HG02870 (cell line): Measurements from ENCODE around the gene PRKG1.
"Not testable (repeated sequence)": the region's sequence is repeated elsewhere in the genome, so short reads cannot be mapped to it uniquely, and the experiment has no call there.

Experiments used
- ATAC-seq: cut with Tn5 transposase; IDR thresholded peaks from one replicate; pipeline ENCODE4 v1.9.1; 2021; ENCODE audit warnings: mild to moderate bottlenecking, moderate library complexity; ENCODE audit not compliant: unreplicated experiment

PRKG1 gene

DNA sequence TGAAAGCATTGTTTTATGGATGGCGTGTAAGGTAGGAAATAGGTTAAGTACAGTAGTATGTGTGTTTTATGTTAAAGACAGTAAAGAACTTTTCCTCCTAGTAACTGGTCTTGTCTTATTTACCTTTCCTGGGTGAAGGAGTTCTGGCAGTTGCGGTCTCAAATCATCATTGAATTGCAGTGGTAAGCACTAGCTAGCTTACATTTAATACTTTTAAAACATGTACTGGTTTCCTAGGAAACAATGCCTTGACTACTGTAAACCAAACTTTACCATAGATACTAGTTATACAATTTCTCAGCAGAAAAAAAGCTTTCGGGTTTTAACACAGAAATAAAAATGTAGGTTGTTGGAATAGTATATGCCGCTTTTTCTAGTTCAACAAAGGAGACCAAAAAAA, 37.7 kb downstream of the PRKG1 start:
- ATAC-seq, result no peak

DNA sequence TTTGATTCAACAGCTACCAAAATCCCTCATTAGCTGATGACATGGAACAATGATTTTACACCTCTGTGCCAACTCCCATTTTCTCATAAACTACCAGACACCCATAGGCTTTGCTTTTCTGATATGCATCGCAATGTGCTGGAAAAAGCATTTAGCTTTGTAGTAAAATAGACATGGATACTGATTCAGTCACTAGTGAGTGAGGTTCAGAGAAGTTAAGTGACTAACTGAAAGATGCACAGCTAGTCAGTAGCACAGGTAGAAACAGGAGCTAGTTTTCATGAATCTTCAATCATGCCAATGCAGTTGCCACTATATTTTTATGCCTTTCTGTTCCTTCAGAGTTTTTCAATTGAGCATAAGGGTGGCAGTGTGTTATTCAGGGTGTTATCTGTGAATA, 38.7 kb downstream of the PRKG1 start:
- ATAC-seq, result no peak

DNA sequence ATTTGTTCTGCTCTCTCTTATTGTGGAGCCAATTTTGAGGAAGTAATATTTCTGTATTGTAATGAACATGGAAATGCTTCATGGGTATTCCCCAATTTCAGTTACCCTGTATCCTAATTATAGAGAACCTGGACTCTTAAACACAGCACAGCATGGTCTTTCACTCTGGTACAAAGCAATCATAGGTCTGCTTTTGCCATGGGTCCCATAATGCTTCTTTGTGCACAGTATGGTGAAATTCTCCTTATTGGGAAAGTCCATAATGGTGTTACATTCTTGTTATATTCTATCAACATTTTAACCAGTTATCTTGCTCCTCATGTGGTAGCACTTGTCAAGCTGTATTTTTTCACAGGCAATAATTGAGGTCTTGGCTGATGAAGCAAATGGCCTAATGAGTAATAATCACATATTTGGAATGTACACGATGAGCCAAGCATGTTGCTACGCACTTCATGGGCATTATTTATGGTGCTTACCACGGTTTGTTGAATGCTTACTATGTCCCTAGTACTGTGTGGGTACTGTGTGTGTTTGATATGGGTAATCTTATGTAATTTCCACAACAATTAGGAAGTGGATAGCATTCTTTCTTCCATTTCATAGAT, 42.9 kb downstream of the PRKG1 start:
- no peak for ATAC-seq

DNA sequence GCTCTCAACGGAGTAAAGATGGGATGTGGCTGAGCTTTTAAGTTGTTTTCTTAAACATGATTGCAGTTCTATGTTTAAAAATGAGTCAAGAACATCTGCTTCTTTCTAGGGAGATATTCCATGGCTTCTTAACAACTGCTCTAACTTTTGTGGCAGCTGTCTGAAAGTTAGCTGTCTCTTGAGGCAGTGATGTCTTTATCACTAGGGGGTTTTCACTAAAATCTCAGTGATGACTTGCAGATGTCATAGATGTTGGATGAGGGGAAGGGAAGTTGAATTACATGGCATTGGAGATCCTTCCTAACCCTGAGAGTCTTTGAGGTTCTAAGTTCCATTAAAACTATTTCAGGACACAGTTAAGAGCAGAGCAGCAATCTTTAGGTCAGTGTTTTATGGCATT, 43.5 kb downstream of the PRKG1 start:
- no peak for ATAC-seq

DNA sequence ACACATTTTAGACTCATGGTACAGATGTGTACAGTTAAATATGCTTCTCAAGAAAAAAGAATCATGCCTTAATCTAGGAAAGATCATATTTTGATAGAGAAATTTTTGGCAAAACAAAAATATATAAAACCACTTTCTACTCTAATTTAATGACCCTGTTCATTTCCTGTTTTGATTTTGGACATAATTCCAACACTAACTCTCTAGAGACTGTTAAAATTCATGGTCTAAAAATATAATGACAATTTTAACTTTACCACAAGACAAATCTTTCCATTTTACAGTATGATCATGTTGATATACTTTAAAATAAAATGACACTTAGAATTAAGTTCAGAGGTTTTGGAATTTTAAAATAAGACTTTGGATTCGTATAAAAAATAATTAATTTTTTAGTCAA, 45.2 kb downstream of the PRKG1 start:
- ATAC-seq, result no peak

DNA sequence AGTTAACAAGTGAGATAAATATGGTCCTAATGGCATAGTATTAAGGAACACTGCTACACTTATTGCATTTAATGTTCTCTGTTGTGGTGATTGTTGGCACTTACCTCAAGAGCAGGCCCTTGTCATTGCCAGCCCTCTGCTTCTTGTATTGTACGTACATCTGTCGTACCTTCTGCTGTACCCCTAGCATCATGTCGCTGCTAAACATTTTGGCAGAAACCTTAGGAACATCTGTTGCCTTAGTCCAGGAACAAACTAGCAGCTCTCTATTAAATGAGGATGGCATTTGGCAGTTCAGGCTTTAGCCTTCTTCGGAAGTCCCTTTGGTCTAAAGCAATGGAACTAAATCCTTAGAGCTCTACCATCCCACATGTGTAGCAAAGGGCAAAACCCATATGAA, 47.6 kb downstream of the PRKG1 start:
- ATAC-seq, result no peak

DNA sequence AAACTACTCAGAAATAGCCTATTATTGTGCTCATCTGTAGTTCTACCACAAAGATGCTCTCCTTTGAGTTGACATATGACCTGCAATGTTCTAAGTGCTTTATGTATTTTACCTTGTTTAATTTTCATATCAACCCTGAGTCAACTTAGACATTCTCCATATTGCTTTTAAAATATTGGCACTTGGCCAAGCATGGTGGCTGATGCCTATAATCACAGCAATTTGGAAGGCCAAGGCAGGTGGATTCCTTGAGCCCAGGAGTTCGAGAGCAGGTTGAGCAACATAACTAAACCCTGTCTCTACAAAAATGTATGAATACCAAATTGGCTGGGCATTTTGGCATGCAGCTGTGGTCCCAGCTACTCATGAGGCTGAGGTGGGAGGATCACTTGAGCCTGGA, 50.6 kb downstream of the PRKG1 start:
- ATAC-seq, result no peak

DNA sequence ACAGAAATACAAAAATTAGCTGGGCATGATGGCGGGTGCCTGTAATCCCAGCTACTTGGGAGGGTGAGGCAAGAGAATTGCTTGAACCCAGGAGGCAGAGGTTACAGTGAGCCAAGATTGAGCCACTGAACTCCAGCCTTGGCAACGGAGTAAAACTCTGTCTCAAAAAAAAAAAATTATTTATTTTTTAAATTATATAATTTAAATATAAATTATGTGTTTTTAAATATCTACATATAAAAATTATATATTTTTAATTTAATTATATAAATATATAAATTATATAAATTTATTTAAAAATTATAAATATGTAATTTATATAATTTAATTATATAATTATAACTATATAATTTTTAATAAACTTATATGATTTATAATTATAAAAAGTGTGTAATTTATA, 51.2 kb downstream of the PRKG1 start:
- no peak for ATAC-seq

DNA sequence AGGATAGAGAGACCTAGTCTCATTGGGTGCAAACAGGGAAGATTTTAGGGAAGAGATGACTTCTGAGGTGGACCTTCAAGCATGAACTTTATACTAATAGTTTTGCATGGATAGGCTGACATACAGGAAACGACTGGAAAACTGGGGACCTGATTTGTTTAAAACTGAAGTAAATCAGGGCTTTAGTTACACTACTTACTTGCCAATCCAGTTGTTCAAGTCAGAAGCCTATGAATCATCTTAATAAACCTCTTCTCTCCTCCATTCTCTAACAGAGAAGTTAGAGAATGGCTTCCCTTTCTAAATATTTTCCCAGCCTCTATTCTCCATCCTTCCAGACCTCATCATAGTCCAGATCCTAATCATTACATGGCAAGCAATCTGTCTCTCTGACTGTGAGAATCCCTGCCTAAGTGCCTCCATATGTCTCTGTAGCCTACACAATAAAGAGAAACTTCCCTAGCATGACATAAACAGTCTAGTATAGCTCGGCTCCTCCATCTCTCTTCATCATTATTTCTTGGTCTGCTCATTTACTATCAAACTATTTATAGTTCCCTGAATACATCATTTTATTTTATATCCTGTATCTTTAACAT, 55.8 kb downstream of the PRKG1 start:
- no peak for ATAC-seq

DNA sequence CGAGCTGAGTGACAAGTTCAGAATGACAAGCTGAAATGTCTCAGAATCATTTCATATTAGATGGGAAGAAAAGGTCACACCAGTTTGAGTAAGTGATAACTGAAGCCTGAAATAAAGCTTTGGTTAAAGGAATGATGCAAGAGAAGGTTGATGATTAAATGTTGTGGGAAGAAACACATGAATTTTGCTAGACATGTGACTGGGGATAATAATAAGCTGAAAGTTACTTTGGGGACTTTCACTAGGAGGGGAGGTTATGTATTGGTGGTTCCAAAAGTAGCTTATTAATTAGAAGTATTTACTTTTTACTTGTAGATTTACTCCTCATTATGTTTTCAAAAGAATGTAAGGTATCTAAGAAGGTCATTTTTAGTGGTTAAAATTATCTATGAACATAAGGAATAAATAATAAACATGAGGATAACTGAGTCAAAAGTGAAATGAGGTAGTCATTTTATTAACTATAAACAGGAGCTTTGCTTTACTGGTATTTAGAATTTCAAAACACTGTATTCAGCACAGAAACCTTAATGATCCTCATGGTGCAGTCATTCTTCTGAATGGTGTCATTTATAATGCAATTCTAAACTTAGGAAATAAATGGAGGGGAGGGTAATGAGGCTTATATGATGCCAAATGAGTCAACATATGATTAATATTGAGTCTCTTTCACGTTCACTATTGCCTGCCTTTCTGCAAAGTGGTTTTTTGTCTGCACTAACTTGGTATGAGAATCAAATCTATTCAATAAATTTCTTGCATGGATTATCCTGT, 63.7 kb downstream of the PRKG1 start:
- no peak for ATAC-seq

DNA sequence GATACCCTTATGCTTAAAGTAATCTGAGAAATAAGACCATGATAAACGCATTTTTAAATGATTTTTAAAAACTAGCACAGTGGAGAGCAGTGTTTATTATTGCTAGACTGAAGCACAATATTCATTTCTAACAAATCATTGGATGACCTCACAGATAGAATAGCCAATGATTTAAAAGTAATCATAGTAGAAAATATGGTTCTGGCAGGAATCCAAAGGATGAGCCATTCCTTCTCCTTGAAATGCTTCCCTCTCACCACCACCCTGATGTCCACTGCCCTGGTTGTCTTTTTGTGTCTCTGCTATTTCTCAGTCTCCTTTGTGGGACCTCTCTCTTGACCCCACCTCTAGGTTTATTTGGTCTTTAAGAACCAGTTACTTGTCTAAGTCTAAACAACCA, 64.9 kb downstream of the PRKG1 start:
- no peak for ATAC-seq

DNA sequence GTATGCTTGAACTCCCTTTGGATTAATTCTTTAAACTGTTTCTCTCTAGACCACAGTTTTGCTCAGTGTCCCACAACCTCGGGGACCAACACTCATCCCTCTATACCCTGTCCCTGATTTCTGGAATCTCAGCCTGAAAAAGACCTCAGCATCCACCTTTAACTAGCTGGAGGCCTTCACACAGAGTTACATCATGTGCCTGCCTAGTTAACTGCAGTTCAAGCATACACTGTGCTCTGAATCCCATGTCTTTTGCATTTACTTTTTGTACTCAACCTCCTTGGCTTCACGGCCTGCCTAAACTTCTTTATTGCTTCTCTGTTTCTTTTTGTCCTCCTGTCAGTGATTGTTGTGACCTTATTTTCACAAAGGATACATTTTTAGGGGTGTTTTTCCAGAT, 66.7 kb downstream of the PRKG1 start:
- no peak for ATAC-seq

DNA sequence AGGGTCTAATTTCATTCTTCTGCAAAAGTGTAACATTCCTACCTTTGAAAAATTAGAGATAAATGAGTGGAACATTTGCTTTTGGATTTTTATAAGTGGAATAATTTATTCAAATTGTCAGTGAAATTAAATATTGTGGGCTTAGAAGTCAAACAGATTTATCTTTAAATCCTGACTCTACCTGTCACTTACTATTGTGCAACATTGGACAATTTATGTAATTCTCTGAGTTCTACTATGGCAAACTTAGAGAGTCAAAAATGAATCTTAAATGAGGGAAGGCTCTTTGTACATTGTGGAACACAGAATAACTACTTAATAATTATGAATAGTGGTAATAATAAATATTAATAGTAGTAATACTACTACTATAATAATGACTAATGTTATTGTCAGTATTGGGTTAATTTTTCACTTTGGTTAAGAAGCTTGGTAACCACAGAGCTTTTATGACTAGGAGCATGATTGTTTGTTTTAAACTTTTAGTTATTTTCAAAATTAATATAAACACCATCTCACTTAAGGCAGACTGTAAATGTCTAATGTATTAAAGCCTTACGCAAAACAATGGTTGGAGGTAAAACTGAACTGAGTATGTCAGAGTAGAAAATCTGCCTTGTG, 70.0 kb downstream of the PRKG1 start:
- no peak for ATAC-seq

DNA sequence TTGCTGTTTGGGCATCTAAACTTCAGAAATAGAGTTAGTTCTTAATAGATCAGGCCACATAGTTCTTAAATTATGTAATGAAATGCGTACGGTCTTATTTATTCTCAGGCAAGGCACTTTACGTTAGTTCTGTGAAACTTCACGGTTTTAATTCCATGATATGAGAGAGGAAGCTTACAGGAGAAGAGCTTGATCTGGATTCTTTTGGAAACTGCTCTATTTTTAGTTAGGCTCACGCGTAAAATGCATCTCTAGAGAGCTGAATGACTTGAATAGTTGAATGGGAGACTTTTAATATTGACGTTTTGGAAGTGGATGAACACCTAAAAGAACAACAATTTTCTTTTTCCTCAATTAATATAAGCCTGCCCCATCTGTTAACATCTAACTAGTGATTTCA, 71.1 kb downstream of the PRKG1 start:
- ATAC-seq, result no peak

DNA sequence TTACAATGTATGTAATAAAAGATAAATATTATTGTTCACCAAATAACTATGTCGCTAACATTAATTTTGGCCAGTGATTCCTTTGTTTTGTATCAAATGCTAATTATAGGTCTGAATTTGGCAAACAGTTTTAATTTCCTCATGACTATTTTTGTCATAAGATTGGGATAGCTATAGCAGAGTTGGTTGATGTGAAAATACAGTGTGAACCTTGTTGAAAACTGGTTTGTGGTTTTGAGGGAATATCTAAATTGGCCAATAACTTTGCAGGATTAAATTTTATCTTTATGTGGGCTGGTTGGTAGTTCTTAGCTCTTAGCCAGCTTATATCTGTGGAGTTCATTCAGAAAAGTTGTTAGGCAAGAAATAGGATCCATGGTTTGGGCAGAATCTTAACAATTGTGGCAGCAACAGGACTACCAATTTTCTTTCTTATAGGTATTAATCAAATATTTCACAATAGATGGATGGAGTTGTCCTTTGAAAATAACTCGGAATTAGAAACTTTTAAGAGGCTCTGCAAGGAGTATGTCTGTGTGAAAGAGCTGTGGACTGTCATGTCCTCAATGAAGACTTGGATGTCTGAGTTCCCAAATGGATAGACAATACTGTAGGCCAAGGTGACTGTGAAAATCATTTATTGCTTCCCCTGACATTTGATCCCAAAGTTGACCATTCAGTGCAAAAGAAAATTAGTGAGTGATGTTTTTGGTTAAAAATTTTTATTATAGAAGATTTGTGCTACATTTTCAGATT, 73.5 kb downstream of the PRKG1 start:
- ATAC-seq, result no peak

DNA sequence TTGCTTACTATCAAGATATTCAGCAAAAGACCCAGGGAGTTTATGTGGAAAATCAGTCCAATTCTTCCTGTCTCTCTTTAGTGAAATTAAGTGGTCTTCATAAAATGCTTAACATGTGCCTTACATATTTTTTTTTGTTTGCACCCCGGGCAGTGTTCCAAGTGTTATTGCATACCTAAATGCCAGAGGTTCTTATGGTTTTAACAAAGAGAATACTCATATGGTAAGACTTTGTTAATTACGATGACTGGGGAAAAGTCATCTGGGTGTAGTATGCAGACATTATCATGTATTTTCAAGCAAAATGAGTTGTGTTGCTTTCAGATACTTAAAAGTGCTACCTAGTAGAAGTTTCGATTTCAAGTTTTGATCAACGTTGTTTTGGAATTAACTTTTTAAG, 82.6 kb downstream of the PRKG1 start:
- ATAC-seq, result no peak

DNA sequence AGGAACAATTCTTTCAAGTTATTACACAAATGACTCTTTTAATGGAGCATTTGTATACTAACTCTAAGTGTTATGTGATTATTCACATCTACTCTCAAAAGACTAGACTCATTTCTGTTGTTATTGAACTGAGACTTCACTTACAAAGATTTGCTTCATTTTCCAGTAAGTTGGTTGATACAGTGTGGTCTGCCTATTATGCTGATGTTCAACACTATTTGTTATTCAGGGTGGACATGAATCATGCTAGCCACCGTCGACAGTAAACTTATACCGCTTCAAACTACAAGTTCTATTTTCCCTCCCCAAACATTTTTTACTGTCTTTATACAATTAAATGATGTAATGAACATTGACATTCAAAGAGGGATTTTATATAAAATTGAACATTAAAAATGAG, 84.5 kb downstream of the PRKG1 start:
- no peak for ATAC-seq

DNA sequence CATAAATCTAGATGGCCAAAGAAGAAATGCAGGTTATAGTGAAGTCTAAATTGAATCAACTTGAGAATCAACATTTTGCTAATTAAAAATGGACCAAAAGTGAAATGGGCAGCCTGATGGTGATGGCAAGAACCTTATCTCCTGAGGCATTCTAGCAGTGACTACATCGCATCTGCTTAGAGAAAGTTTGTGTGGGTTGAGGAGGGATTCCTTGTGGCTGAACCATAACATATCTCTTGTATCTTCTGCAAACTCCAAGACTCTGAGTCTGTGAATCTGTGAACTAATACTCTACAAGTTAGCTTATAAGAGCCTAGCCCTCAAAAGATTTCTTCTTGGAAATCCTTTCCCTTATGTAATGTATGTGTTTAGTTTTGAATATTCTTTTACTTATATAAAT, 85.6 kb downstream of the PRKG1 start:
- no peak for ATAC-seq

DNA sequence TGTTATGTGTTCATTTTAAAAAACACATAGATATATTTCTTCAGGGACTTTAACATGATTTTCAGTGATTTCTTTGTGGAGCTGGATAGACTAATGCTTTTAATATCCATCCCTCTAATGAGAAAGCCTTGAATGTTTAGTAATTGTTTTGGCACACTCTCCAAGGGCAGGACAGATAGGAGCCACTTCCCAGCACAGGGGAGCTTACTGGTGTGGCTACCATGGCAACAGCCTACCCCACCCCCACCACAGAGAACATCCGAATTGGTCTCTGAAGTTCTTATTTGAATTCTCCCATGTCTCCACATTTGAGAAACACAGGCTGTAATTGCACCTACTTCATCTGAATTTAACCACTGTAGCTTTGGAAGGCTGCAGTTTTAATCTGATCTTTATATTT, 87.7 kb downstream of the PRKG1 start:
- ATAC-seq, result no peak

DNA sequence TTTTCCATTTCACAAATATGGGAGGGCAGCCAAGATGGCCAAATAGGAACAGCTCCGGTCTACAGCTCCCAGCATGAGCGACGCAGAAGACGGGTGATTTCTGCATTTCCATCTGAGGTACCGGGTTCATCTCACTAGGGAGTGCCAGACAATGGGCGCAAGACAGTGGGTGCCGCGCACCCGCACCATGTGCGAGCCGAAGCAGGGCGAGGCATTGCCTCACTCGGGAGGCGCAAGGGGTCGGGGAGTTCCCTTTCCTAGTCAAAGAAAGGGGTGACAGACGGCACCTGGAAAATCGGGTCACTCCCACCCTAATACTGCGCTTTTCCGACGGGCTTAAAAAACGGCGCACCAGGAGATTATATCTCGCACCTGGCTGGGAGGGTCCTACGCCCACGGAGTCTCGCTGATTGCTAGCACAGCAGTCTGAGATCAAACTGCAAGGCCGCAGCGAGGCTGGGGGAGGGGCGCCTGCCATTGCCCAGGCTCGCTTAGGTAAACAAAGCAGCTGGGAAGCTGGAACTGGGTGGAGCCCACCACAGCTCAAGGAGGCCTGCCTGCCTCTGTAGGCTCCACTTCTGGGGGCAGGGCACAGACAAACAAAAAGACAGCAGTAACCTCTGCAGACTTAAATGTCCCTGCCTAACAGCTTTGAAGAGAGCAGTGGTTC, 89.2 kb downstream of the PRKG1 start:
- not testable (repeated sequence) for ATAC-seq
